ENCODE results near the gene HGS.

Gene HGS

DNA sequence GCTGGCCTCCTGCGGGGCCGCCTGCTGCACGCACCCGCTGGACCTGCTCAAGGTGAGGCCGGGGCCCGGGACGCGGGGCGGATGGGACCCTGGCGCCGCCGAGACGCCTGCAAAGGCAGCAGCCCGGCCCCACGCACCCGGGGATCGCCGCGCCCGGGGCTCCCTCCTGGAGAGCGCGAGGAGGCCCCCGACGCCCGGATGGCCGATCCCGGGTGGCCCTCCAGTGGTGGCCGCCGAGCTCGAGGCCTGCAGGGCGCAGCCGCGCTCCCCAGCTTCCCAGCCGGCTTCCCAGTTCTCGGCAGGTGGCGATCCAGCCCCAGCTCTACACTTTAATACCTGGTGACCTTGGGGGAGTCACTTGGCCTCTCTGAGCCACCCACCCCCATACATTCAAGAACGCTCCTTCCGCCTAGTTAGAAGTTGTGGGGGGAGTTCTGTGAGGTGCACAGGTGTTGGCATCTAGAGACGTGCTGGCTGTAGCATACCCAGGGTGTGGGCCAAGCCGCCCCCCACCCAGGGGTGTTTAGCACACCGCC lies 28.7 kb downstream of the HGS start:
- TF ChIP-seq, protein P1, sequence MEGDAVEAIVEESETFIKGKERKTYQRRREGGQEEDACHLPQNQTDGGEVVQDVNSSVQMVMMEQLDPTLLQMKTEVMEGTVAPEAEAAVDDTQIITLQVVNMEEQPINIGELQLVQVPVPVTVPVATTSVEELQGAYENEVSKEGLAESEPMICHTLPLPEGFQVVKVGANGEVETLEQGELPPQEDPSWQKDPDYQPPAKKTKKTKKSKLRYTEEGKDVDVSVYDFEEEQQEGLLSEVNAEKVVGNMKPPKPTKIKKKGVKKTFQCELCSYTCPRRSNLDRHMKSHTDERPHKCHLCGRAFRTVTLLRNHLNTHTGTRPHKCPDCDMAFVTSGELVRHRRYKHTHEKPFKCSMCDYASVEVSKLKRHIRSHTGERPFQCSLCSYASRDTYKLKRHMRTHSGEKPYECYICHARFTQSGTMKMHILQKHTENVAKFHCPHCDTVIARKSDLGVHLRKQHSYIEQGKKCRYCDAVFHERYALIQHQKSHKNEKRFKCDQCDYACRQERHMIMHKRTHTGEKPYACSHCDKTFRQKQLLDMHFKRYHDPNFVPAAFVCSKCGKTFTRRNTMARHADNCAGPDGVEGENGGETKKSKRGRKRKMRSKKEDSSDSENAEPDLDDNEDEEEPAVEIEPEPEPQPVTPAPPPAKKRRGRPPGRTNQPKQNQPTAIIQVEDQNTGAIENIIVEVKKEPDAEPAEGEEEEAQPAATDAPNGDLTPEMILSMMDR (IDR thresholded peaks at IDR 0.05; ENCODE audit: insufficient read depth, missing control alignments), result no peak
- DNase-seq (ENCODE audit: insufficient read length, low spot score) (no peak), FAIRE-seq (no peak)

DNA sequence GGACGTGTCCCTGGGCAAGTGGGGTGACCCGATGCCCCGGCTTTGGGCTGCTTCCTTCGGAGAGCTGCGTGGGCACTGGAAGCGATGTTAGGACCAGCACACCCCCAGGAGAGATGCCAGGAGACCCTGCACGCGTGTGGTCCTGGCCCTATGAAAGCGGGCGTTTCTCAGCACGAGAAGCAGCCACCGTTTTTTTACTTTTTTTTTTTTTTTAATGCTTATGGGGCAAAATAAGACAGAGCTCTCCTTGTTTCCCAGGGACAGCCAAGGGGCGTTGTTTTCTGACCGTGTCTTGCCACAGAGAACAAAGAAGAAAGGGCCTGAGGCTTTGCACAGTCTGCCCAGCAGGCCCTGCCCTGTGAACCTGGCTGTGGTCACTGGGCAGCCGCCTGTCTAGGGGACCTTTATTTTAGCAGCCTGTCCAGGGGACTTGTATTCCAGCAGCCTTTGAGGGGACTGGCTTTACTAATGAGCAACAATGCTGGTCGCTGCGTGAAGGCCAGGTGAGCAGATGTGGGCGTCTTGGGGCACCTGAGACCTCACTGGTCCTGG lies 29.3 kb downstream of the HGS start:
- no peak for DNase-seq (ENCODE audit: insufficient read length, low spot score)
- no peak for FAIRE-seq
- TF ChIP-seq, protein P1 (IDR thresholded peaks at IDR 0.05; ENCODE audit: insufficient read depth, missing control alignments), result no peak

DNA sequence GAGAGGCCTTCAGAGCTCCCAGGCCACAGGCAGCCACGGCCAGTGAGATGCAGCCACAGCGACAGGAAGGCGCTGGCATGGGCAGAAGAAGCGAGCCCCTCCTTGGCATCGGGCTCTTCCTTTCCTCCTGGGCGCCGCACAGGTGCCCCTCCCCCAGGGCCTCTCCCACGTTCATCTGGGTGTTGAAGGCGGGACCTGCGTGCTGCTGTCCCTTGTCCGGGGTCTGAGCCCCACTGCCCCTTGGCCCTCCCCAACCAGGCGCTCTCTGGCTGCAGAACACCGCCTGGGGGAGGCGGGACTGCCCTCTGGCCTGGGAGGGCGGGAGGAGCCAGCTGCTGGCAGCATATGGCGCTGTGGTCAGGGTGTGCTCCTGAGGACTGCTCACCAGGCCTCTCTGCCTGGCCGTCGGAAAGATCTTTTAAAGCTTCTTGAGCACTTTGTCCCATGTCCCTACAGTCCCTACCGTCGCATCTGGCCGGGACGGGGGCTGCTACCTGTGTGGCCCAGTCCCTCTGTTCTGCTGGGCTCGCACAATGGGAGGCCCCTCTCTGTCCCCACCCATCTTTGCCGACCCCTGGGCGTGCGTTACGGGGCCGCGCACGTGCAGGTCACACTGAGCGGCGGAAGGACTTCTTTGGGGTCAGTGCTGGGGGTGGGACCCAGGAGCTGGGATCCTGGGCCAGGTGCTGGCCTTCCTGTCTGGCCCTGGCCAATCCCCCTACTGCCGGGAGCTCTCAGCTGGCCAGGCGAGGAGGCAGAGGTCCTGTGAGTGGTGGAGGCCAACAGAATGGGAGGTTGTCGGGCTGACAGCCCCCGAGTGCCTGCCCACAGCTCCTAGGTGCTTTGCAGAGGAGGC lies 30.0 kb downstream of the HGS start:
- TF ChIP-seq, protein P1 (IDR thresholded peaks at IDR 0.05; ENCODE audit: insufficient read depth, missing control alignments), result no peak
- no peak for DNase-seq (ENCODE audit: insufficient read length, low spot score)
- FAIRE-seq, result no peak

DNA sequence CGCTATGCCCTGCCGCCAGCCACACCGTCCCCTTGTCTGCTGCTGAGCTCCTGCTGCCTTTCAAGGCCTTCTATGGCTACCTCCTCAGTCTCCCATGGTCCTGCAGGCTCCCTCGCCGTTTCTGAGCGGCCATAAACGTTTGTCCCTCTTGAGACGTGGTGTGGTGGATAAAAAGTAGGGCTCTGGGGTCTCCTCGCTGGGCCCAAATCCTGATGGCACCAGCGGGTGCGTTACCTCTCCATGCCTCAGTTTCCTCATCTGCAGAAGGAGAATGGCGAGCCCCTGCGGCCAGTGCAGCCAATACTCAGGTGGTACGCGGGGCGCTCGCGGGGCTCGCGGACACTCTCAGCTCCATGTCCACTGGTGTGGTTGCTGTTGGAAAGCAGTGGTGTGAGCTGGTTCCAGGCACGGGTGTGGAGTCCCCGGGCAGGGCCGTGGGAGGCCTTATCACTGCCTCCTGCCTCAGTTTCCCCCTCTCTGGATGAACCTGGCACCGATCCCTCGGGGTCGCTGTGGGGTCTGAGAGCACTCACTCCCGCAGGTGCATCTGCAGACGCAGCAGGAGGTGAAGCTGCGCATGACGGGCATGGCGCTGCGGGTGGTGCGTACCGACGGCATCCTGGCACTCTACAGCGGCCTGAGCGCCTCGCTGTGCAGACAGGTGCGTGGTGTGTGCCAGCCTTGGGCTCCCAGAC lies 30.7 kb downstream of the HGS start:
- DNase-seq (ENCODE audit: insufficient read length, low spot score) (no peak), FAIRE-seq (no peak)
- TF ChIP-seq, protein P1 (IDR thresholded peaks at IDR 0.05; ENCODE audit: insufficient read depth, missing control alignments), result no peak

DNA sequence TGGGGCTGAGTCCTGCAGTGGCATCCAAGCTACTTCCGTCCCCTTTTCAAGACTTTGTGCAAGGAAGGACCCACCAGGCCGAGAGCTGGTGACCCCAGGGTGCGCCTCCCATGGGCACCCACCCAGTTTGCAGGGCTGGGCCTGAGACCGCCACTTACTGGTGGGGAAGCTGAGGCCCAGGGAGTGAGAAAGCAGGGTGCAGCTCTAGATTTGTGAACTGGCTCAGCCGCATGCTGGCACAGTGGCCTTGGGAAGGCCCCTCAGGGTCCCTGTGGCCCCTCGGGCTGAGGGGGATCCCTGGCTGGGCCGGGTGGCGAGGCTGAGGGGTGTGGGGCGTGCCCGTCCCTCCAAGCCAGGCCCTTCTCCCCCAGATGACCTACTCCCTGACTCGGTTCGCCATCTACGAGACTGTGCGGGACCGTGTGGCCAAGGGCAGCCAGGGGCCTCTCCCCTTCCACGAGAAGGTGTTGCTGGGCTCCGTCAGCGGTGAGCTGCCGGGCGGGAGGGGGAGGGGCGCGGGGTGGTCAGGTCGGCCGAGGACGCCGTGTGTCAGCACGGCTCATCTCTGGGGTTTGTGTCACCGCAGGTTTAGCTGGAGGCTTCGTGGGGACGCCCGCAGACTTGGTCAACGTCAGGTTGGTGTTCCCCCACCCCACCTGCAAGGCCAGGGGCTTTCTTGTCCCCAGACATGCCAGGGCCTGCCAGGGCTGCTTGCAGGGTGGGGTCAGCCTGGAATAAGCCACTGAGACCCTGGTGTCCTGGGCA lies 31.5 kb downstream of the HGS start:
- FAIRE-seq, result no peak
- no peak for DNase-seq (ENCODE audit: insufficient read length, low spot score)
- TF ChIP-seq, protein P1 (IDR thresholded peaks at IDR 0.05; ENCODE audit: insufficient read depth, missing control alignments), result no peak

DNA sequence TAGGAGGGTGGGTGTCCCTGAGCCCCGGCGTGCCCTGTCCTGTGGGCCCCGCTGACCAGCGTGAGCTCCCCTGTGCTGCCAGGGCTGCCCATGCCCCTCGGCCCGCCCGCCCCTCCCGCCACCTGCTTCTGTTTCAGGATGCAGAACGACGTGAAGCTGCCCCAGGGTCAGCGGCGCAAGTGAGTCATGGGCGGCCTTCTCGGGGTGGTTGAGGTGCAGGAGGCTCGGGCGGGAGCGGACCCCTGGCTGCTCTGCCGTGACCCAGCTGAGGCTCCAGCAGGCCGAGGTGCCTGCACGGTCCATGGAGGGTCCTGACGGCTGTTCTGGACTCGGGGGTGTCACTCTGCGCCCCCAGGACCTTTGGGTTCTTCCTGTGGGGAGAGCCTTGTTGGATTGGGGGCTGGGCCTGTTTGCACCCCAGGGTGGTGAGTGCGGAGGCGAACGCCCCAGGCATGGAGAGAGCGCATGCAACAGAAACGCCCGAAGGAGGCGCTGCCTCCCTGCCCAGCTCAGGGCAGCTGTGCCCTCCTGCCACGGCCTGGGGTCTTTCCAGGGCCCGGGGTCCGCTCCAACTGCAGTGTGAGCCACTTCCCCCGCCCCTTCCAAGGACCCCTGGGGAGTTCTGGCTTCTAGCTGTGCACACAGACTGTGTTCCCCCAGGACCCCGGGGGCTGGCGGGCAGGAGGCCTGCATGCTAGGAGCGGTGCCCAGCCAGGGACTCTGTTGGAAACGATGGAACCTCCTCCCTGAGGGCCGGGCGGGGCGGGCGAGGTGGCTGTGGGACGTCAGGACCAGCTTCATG lies 32.3 kb downstream of the HGS start:
- TF ChIP-seq, protein P1 (IDR thresholded peaks at IDR 0.05; ENCODE audit: insufficient read depth, missing control alignments), result no peak
- FAIRE-seq, result no peak
- no peak for DNase-seq (ENCODE audit: insufficient read length, low spot score)

Data from D721Med (cell line).